HG02852 (cell line): ENCODE results near the gene TCF7L2.

Experiments used
- ATAC-seq: cut with Tn5 transposase; IDR thresholded peaks from one replicate; pipeline ENCODE4 v1.9.1; 2021; ENCODE audit warnings: mild to moderate bottlenecking, moderate library complexity; ENCODE audit not compliant: unreplicated experiment

Gene TCF7L2

DNA sequence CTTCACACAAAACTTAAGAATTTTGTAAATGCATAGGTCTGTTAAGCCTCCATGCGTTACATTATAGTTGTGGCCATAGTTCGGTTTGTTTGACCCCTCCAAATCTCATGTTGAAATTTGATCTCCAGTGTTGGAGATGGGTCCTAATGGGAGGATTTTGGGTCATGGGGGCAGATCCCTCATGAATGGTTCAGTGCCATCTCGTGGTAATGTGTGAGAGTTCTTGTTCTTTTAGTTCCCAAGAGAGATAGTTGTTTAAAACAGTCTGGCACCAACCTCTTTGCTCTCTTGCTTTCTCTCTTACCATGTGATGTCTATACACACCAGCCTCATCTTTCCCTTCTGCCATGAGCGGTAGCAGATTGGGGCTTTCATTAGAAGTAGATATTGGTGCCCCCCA, 264.3 kb downstream of the TCF7L2 start:
- no peak for ATAC-seq

- no peak for ATAC-seq
Observed at GRCh38 chr10:113216102-113216501, 266.1 kb downstream of the TCF7L2 start.
